HG02884 (cell line): ENCODE results near the gene PAK6.

ENCODE experiments used
- ATAC-seq: cut with Tn5 transposase; IDR thresholded peaks from one replicate; pipeline ENCODE4 v1.9.1; 2021; ENCODE audit warnings: mild to moderate bottlenecking, moderate library complexity; ENCODE audit not compliant: unreplicated experiment

Gene PAK6

GRCh38 chr15:40254452-40254851, 15.6 kb downstream of the PAK6 start:
- no peak for ATAC-seq

- no peak for ATAC-seq
These were observed 16.2 kb downstream of the PAK6 start for GRCh38 chr15:40255033-40255432.

GRCh38 chr15:40256638-40257235, 17.9 kb downstream of the PAK6 start:
- ATAC-seq, result no peak

GRCh38 chr15:40257656-40258450, 19.0 kb downstream of the PAK6 start:
- no peak for ATAC-seq

GRCh38 chr15:40258544-40258943, 19.7 kb downstream of the PAK6 start:
- ATAC-seq, result no peak

- ATAC-seq, result no peak
These were observed 20.2 kb downstream of the PAK6 start for GRCh38 chr15:40259021-40259420.

GRCh38 chr15:40263024-40263754, 24.3 kb downstream of the PAK6 start:
- no peak for ATAC-seq

- ATAC-seq, result no peak
These were observed 25.7 kb downstream of the PAK6 start for GRCh38 chr15:40264321-40265153.

GRCh38 chr15:40265355-40265754, 26.5 kb downstream of the PAK6 start:
- ATAC-seq, result no peak

- no peak for ATAC-seq
These were observed 27.0 kb downstream of the PAK6 start for GRCh38 chr15:40265875-40266274.

- ATAC-seq, result no peak
These were observed 28.0 kb downstream of the PAK6 start for GRCh38 chr15:40266828-40267304.

GRCh38 chr15:40267670-40268069, 28.8 kb downstream of the PAK6 start:
- no peak for ATAC-seq

- ATAC-seq, result no peak
These were observed 30.7 kb downstream of the PAK6 start for GRCh38 chr15:40269604-40270003.

GRCh38 chr15:40270246-40270995, 31.6 kb downstream of the PAK6 start:
- no peak for ATAC-seq

- ATAC-seq, result no peak
These were observed 33.0 kb downstream of the PAK6 start for GRCh38 chr15:40271685-40272484.

- no peak for ATAC-seq
These were observed 33.7 kb downstream of the PAK6 start for GRCh38 chr15:40272485-40273056.

- no peak for ATAC-seq
These were observed 34.6 kb downstream of the PAK6 start for GRCh38 chr15:40273428-40273827.

GRCh38 chr15:40274350-40275274, 35.7 kb downstream of the PAK6 start:
- no peak for ATAC-seq
